Raji (cell line): ENCODE results near the gene OR9A4.

ENCODE experiments used
- POLR2A ChIP-seq: IDR thresholded peaks from 2 replicates; pipeline ENCODE4 v1.6.1; 2011; ENCODE audit warnings: low read depth, low read length, control low read depth; ENCODE audit not compliant: insufficient read depth

Gene OR9A4

GRCh38 chr7:141916099-141916498 is at the start of gene OR9A4:
TSS of gene OR9A4 (plus strand) at chr7:141916399. CDS start at chr7:141918876, 2,477 bp downstream.
- TF ChIP-seq POLR2A: no peak

- TF ChIP-seq POLR2A: no peak
Observed at GRCh38 chr7:141866974-141867373, 49.2 kb upstream of the OR9A4 start.

GRCh38 chr7:141872931-141873330 is 43.3 kb upstream of the OR9A4 start:
- no peak for TF ChIP-seq POLR2A

- TF ChIP-seq POLR2A: no peak
Observed at GRCh38 chr7:141874787-141875186, 41.4 kb upstream of the OR9A4 start.

GRCh38 chr7:141875453-141875852 is 40.7 kb upstream of the OR9A4 start:
- no peak for TF ChIP-seq POLR2A

- TF ChIP-seq POLR2A: no peak
Observed at GRCh38 chr7:141876371-141876770, 39.8 kb upstream of the OR9A4 start.

GRCh38 chr7:141877365-141877764 is 38.8 kb upstream of the OR9A4 start:
- TF ChIP-seq POLR2A: no peak

- no peak for TF ChIP-seq POLR2A
Observed at GRCh38 chr7:141880960-141881359, 35.2 kb upstream of the OR9A4 start.

GRCh38 chr7:141884539-141885225 is 31.5 kb upstream of the OR9A4 start:
- no peak for TF ChIP-seq POLR2A

GRCh38 chr7:141889321-141889720 is 26.9 kb upstream of the OR9A4 start:
- no peak for TF ChIP-seq POLR2A

GRCh38 chr7:141891336-141891735 is 24.9 kb upstream of the OR9A4 start:
- TF ChIP-seq POLR2A: no peak

GRCh38 chr7:141906285-141906684 is 9.9 kb upstream of the OR9A4 start:
- no peak for TF ChIP-seq POLR2A

GRCh38 chr7:141911391-141911790 is 4.8 kb upstream of the OR9A4 start:
- TF ChIP-seq POLR2A: no peak

GRCh38 chr7:141915565-141915964 is 634 bp upstream of the OR9A4 start:
- no peak for TF ChIP-seq POLR2A

- no peak for TF ChIP-seq POLR2A
Observed at GRCh38 chr7:141920281-141920680, 4.1 kb downstream of the OR9A4 start.

- TF ChIP-seq POLR2A: no peak
Observed at GRCh38 chr7:141928146-141928844, 12.1 kb downstream of the OR9A4 start.

- TF ChIP-seq POLR2A: no peak
Observed at GRCh38 chr7:141928845-141929195, 12.6 kb downstream of the OR9A4 start.

- TF ChIP-seq POLR2A: no peak
Observed at GRCh38 chr7:141930211-141930610, 14.0 kb downstream of the OR9A4 start.

- no peak for TF ChIP-seq POLR2A
Observed at GRCh38 chr7:141941075-141941474, 24.9 kb downstream of the OR9A4 start.
